GM19193 (cell line): ENCODE data around the gene SLC47A1.

Experiments
- POLR2A ChIP-seq: IDR thresholded peaks from 4 replicates; pipeline ENCODE4 v1.6.1; 2011; ENCODE audit not compliant: insufficient read depth, insufficient read length; ENCODE audit errors: extremely low read depth

Gene SLC47A1

DNA sequence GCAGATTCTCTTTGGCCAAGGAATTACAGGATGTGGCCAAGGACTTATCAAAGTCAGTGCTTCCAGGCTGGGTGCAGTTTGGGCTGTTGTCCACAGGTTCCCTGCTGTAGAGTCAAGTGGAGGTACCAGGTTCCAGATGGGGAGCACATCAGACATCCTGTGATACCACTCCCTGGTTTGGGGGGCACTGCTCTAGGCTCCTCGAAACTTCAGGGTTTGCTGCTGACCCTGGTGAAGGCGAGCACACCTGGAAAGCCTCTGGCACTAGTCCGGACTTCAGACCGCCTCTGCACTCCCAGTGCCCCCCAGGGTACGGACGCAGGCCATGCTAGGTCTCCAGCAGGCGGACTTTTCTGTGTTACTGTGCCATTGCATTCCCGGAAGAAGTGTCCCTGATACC, 10.7 kb downstream of the SLC47A1 start:
- no peak for TF ChIP-seq POLR2A

- no peak for TF ChIP-seq POLR2A
Observed at GRCh38 chr17:19546289-19547065, 12.8 kb downstream of the SLC47A1 start.

GRCh38 chr17:19549746-19550623, 16.3 kb downstream of the SLC47A1 start:
- TF ChIP-seq POLR2A: no peak

GRCh38 chr17:19551165-19551564, 17.5 kb downstream of the SLC47A1 start:
- TF ChIP-seq POLR2A: no peak

DNA sequence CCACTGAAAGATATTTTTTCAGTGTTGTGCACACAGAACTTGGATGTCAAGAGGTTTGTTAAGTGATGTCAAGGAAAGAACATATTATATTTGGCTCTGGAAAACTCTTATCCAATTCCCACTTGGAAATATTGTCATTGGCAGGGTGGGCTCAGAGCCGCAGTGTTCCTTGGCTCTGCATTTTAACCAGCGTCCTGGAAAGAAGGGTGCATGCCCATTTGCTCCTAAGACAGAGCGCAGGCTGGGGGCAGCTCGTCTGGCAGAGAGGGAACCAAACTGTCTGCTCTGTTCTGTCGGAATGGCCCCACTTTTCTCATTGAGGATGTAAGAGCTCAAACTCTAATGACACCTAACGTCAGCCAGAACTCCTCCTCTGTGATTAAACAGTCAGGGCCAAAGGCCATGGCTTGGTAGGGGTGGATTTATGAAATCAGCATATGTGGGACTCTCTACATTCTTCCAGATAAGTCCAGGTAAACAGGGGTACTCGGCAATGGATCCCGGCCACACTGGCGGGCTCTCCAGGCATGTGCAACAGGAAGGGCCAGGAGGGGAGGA, 18.0 kb downstream of the SLC47A1 start:
- no peak for TF ChIP-seq POLR2A

DNA sequence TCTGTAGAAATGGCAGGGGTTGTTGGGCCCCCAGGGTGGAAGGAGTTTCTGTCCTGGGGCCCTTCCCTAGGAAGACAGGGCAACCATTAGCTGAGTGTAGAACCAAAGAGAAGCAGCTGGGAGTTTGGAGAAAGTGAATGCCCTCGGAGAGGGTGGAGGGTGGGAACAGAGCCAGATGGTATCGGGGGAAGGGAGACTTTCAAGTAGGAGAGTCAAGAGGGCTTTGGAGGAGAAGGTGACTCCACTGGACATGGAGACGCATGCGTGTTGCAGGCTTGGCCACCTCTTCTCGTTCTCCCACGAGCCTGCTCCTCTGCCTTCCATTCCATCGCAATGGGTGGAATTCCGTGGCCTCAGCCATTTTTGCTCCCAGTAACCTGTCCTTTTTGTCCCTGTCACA, 19.4 kb downstream of the SLC47A1 start:
- no peak for TF ChIP-seq POLR2A

- no peak for TF ChIP-seq POLR2A
Observed at GRCh38 chr17:19554393-19554792, 20.7 kb downstream of the SLC47A1 start.

DNA sequence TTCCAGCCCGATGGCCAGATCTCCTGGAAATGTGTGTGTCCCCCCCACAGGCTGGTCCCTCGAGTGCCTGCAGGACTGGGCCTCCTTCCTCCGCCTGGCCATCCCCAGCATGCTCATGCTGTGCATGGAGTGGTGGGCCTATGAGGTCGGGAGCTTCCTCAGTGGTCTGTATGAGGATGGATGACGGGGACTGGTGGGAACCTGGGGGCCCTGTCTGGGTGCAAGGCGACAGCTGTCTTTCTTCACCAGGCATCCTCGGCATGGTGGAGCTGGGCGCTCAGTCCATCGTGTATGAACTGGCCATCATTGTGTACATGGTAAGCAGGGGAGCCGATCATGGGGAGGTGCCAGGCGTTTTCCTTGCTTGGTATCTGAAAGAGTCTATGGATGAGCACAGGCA, 22.1 kb downstream of the SLC47A1 start:
- TF ChIP-seq POLR2A: no peak

DNA sequence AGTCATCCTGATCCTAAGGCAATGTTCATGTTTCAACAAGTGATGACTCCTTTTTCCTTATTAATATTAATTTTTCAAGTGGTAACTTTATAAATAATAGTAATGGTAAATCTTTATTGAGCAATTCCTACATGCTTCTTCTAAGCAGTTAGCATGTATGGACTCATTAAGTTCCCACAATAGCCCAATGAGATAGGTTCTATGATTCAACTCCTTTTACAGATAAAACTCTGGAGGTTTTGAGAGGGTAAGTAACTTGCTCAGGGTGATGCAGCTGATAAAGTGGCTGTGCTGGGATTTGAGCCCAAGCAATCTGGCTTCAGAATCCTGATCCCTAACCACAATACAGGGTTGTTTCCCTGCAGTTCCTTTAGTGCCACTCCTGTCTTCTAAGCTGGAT, 25.3 kb downstream of the SLC47A1 start:
- TF ChIP-seq POLR2A: no peak

DNA sequence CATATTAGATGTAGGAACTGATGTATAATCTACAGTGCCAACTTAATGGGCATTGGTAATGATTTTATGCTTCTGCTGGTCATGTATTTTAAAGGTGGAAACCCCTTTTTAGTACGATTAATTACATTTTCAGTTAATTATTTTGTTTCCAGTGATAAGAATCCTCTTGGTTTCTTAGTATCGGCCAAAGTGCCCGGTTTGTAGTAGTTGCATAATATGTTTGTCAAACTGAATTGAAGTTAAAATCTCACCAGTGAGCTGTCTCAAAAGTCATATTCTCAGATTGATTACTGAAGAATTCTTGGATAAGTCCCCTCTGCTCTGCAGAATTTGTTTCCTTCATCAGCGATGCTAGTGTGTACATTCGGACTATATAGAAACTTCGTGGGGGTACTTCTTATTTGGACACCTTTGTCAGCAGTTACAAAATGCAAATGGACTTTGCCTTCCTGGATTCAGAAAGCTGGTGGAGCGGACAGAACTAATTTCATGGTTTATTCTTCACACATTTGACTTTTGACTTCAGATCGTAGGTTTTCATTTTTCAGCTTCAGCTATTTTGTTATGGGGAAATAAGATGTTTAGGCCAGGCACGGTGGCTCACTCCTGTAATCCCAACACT, 28.2 kb downstream of the SLC47A1 start:
- no peak for TF ChIP-seq POLR2A

DNA sequence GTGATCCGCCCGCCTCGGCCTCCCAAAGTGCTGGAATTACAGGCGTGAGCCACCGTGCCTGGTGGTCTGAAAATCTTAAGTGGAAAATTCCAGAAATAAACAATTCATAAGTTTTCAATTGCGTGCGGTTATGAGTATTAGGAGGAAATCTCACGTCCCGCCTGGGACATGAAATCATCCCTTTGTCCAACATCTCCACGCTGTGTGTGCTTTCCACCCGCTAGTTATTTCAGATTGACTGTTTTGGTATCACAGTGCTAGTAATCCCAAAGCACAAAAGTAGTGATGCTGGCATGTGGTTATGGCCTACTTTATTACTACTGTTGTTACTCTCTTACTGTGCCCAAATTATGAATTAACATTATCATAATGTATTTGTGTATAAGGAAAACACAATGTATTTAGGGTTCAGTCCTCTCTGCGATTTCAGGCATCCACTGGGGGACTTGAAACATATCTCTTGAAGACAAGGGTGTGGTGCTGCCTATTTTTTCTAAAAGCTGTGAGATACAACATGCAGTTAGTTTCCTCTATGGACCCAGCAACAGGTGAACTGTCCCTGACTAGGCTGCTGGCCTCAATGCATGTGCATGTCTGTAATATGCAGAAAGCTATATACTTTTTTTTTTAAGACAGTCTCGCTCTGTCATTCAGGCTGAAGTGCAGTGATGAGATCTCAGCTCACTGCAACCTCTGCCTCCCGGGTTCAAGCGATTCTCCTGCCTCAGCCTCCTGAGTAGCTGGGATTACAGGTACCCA, 32.3 kb downstream of the SLC47A1 start:
- TF ChIP-seq POLR2A: no peak

GRCh38 chr17:19567216-19568015, 33.8 kb downstream of the SLC47A1 start:
- no peak for TF ChIP-seq POLR2A

GRCh38 chr17:19568016-19568350, 34.3 kb downstream of the SLC47A1 start:
- no peak for TF ChIP-seq POLR2A

- no peak for TF ChIP-seq POLR2A
Observed at GRCh38 chr17:19569785-19570543, 36.3 kb downstream of the SLC47A1 start.

- TF ChIP-seq POLR2A: no peak
Observed at GRCh38 chr17:19570544-19571062, 36.9 kb downstream of the SLC47A1 start.
